ENCODE measurements around the gene ATP1B1. TPM values are rescaled to one million over a fixed set of nuclear protein-coding genes. Genes with fewer than 3 reads are reported as not detected.

The ATP1B1 gene
- total and polyA plus RNA-seq, 2 of the 13 experiments (the other 11 are each of a cell fraction or from before 2014, with no cell fraction given), result 134 to 135 TPM

DNA sequence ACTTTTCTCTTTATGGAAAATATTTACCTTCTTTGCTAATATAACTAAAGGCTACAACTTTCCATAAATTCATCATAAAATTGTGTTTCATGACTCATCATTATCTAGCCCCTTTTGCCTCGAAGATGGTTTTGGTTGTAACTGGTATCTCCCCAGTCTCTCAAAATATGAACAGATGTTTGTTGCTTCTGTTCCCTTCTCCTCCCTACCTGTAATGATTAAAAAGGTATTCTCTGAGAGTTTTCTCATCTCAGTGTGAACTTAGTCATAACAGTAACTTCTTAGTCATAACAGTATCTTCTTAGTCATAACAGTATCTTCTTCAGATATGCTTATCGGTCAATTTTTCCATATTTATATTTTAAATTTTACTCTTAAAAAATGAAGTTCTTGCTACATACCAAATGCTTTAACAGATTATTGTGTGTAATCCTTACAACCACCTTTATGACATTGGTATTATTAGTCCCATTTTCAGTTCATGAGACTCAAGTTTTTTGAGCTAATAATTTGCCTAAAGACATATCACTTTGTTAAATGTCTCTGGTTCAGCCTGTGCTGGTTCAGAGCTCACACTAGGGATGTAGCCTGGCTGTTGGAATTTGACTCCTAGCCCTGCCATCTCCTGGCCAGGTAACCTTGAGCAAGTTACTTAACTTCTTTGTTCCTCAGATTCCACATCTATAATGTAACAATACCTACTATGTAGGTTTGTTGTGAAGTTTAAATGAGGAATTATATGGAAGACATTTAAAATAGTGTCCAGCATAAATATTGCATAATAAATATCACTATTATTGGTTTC, 32.6 kb downstream of the ATP1B1 start (continued):
- TF ChIP-seq KMT2A (CRISPR knock-in tag; IDR thresholded peaks at IDR 0.05) (no peak), CEBPB (IDR thresholded peaks at IDR 0.05; ENCODE audit: borderline replicate concordance, low read depth, low read length) (no peak), TARDBP (CRISPR knock-in tag; IDR thresholded peaks at IDR 0.05) (no peak), HNF4A (CRISPR knock-in tag; IDR thresholded peaks at IDR 0.05) (peak; percentile 58; the same call in 1 of the 2 replicates), DPF2 (CRISPR knock-in tag; IDR thresholded peaks at IDR 0.05; ENCODE audit: borderline replicate concordance, low read depth) (no peak), ZNF567 (CRISPR knock-in tag; IDR thresholded peaks at IDR 0.05; ENCODE audit: borderline replicate concordance) (no peak), GABPB1 (CRISPR knock-in tag; IDR thresholded peaks at IDR 0.05) (no peak), HMG20A (CRISPR knock-in tag; IDR thresholded peaks at IDR 0.05; ENCODE audit: borderline replicate concordance) (peak; percentile 22; the same call in 1 of the 2 replicates), ZNF703 (CRISPR knock-in tag; IDR thresholded peaks at IDR 0.05; ENCODE audit: borderline replicate concordance) (no peak), THAP11 (CRISPR knock-in tag; IDR thresholded peaks at IDR 0.05) (0 out of 2 replicates have a peak, but pooled peaks have one; percentile 11), STAG1 (CRISPR knock-in tag; IDR thresholded peaks at IDR 0.05) (peak; percentile 34), HNF4G (IDR thresholded peaks at IDR 0.05; ENCODE audit: borderline replicate concordance, low read depth, low read length) (0 out of 2 replicates have a peak, but pooled peaks have one; percentile 36), HNF4G (CRISPR knock-in tag; IDR thresholded peaks at IDR 0.05; ENCODE audit: borderline replicate concordance, low read depth) (no peak), ZEB1 (IDR thresholded peaks at IDR 0.05; ENCODE audit: insufficient replicate concordance, low read depth) (peak; percentile 71), CENPX (CRISPR knock-in tag; IDR thresholded peaks at IDR 0.05) (no peak), REPIN1 (CRISPR knock-in tag; IDR thresholded peaks at IDR 0.05; ENCODE audit: borderline replicate concordance, low read depth) (peak; percentile 48; the same call in 1 of the 2 replicates)
- TF ChIP-seq, protein P1, sequence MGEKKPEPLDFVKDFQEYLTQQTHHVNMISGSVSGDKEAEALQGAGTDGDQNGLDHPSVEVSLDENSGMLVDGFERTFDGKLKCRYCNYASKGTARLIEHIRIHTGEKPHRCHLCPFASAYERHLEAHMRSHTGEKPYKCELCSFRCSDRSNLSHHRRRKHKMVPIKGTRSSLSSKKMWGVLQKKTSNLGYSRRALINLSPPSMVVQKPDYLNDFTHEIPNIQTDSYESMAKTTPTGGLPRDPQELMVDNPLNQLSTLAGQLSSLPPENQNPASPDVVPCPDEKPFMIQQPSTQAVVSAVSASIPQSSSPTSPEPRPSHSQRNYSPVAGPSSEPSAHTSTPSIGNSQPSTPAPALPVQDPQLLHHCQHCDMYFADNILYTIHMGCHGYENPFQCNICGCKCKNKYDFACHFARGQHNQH (CRISPR knock-in tag; IDR thresholded peaks at IDR 0.05), result 0 out of 2 replicates have a peak, but pooled peaks have one; percentile 21
- TF ChIP-seq, protein P2, sequence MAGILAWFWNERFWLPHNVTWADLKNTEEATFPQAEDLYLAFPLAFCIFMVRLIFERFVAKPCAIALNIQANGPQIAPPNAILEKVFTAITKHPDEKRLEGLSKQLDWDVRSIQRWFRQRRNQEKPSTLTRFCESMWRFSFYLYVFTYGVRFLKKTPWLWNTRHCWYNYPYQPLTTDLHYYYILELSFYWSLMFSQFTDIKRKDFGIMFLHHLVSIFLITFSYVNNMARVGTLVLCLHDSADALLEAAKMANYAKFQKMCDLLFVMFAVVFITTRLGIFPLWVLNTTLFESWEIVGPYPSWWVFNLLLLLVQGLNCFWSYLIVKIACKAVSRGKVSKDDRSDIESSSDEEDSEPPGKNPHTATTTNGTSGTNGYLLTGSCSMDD (CRISPR knock-in tag; IDR thresholded peaks at IDR 0.05), result no peak
